Neural cell (in vitro differentiated cells): ENCODE data around the gene IFT43. TPM values are rescaled to one million over a fixed set of nuclear protein-coding genes. Genes with fewer than 3 reads are reported as not detected.

Source experiments
- H2AFZ ChIP-seq: fragments of 200-600, 300-800 bp; sonication (generic), shearing (Covaris generic); 2 replicates; pipeline ENCODE4 v1.6.0; 2014; ENCODE audit warnings: low read depth, mild to moderate bottlenecking, antibody characterized with exemption, low read length, moderate library complexity
- H3F3A ChIP-seq: fragments of 200-600 bp; shearing (Covaris generic); 2 replicates; pipeline ENCODE4 v1.6.1; 2016; ENCODE audit warnings: mild to moderate bottlenecking, moderate library complexity, mixed read lengths, antibody characterized with exemption, low read length; ENCODE audit not compliant: insufficient read depth, poor library complexity, severe bottlenecking
- H3K27ac ChIP-seq: fragments of 200-600, 300-800 bp; sonication (generic), shearing (Covaris generic); 2 replicates; pipeline ENCODE4 v1.5.1; 2014; ENCODE audit warnings: mild to moderate bottlenecking, low read length, moderate library complexity
- H3K27me3 ChIP-seq: fragments of 300-800, 200-600 bp; sonication (generic), shearing (Covaris generic); 2 replicates; pipeline ENCODE4 v1.6.0; 2014; ENCODE audit warnings: mild to moderate bottlenecking, low read depth, low read length, moderate library complexity; ENCODE audit not compliant: insufficient read depth
- H3K36me3 ChIP-seq: fragments of 300-800, 200-600 bp; sonication (generic), shearing (Covaris generic); 2 replicates; pipeline ENCODE4 v1.5.1; 2014; ENCODE audit warnings: mild to moderate bottlenecking, antibody characterized with exemption, low read length, moderate library complexity; ENCODE audit not compliant: insufficient read depth
- H3K4me2 ChIP-seq: fragments of 300-800, 200-600 bp; sonication (generic), shearing (Covaris generic); 2 replicates; pipeline ENCODE4 v1.6.0; 2014; ENCODE audit warnings: mild to moderate bottlenecking, low read length
- H3K4me3 ChIP-seq: fragments of 300-800, 200-600 bp; sonication (generic), shearing (Covaris generic); 2 replicates; pipeline ENCODE4 v1.5.1; 2014; ENCODE audit warnings: mild to moderate bottlenecking, low read length, moderate library complexity
- H3K79me2 ChIP-seq: fragments of 200-600 bp; shearing (Covaris generic); replicated peaks from 2 replicates; pipeline ENCODE4 v1.6.0; 2014; ENCODE audit warnings: mild to moderate bottlenecking, low read length, moderate library complexity; ENCODE audit not compliant: insufficient read depth
- H3K9ac ChIP-seq: fragments of 300-800, 200-600 bp; sonication (generic), shearing (Covaris generic); 2 replicates; pipeline ENCODE4 v1.6.1; 2016; ENCODE audit warnings: mild to moderate bottlenecking, low read length, mixed read lengths
- H3K9me2 ChIP-seq: fragments of 200-600 bp; shearing (Covaris generic); 2 replicates; pipeline ENCODE4 v1.6.1; 2016; ENCODE audit warnings: mild to moderate bottlenecking, low read length, mixed read lengths; ENCODE audit not compliant: insufficient read depth
- H3K9me3 ChIP-seq: fragments of 200-600, 300-800 bp; sonication (generic), shearing (Covaris generic); 2 replicates; pipeline ENCODE4 v1.6.1; 2016; ENCODE audit warnings: mild to moderate bottlenecking, mixed run types, low read length, moderate library complexity, mixed read lengths
- H4K20me1 ChIP-seq: fragments of 200-600 bp; shearing (Covaris generic); 2 replicates; pipeline ENCODE4 v1.6.1; 2016; ENCODE audit warnings: mild to moderate bottlenecking, mixed run types; ENCODE audit not compliant: insufficient read depth
- EP300 ChIP-seq: fragments of 450-650 bp; conservative IDR thresholded peaks from 2 replicates; pipeline ENCODE4 v1.6.1; 2014; ENCODE audit warnings: antibody characterized with exemption, mild to moderate bottlenecking, moderate library complexity; ENCODE audit not compliant: poor library complexity, severe bottlenecking
- EZH2 ChIP-seq: fragments of 200-600, 300-800 bp; shearing (Covaris generic), sonication (generic); IDR thresholded peaks from 2 replicates; pipeline ENCODE4 v1.6.1; 2014; ENCODE audit warnings: antibody characterized with exemption, low read length, borderline replicate concordance, mild to moderate bottlenecking; ENCODE audit not compliant: insufficient read depth, poor library complexity, severe bottlenecking
- MXI1 ChIP-seq: fragments of 450-650 bp; conservative IDR thresholded peaks from 2 replicates; pipeline ENCODE4 v1.6.1; 2014; ENCODE audit warnings: antibody characterized with exemption, mild to moderate bottlenecking; ENCODE audit not compliant: poor library complexity, severe bottlenecking
- POLR2AphosphoS5 ChIP-seq: IDR thresholded peaks from 2 replicates; pipeline ENCODE4 v1.6.1; 2012
- RAD21 ChIP-seq: fragments of 450-650 bp; conservative IDR thresholded peaks from 2 replicates; pipeline ENCODE4 v1.6.1; 2014; ENCODE audit warnings: antibody characterized with exemption, mild to moderate bottlenecking, moderate library complexity
- SMC3 ChIP-seq: fragments of 450-650 bp; conservative IDR thresholded peaks from 2 replicates; pipeline ENCODE4 v1.6.1; 2014; ENCODE audit warnings: antibody characterized with exemption, mild to moderate bottlenecking, moderate library complexity; ENCODE audit not compliant: poor library complexity
- TAF1 ChIP-seq: IDR thresholded peaks from 2 replicates; pipeline ENCODE4 v1.6.1; 2012; ENCODE audit warnings: low read depth
- polyA plus RNA-seq: library from polyadenylated mRNA; depleted of rRNA; stranded (reverse); fragments of >200 nt; gene quantifications from 2 replicates; pipeline ENCODE4 v1.2.3, GENCODE V29; 2014
- TF ChIP-seq, protein P1 (sequence below): IDR thresholded peaks from 2 replicates; pipeline ENCODE4 v1.6.1; 2012; ENCODE audit warnings: borderline replicate concordance
- TF ChIP-seq, protein P2 (sequence below): fragments of 450-650 bp; IDR thresholded peaks from 2 replicates; pipeline ENCODE4 v1.5.1; 2014; ENCODE audit warnings: antibody characterized with exemption, mild to moderate bottlenecking, moderate library complexity; ENCODE audit not compliant: poor library complexity, severe bottlenecking

IFT43 gene
- polyA plus RNA-seq, 1 donor from 2014 or later = 102 TPM

DNA sequence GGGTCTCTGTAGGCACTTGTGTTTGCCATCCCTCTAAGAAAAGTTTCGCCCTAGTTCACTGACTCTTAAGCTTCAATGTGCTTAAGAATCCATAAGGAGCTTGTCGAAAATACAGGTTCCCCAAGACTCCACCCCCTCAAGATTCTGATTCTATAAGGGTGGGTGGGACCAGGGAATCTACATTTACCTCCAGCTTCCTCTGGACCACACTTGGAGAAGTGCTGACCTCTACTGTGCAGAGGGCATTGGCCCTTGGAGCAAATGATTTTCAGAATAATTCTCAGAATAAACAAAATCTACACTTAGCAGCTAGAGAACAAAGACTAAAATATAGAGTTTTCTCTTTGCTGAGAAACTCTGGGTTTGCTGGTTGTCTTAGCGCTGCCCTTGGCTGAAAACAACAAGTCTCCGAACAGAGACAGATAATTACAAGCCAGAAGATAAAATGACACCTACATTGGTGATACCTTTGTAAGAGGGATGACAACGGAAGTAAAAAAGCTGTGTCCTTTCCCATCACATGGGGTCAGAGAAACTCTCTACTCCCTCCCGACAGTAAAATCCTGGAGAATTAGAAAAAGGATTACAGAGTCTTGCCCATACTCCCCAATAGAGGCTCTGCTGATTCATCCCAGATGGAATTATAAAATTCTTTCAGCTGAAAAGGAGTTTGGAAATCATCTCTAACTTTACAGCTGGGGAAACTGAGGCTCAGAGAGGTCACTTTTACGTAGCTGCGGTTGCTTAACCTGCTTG, 8.6 kb upstream of the IFT43 start:
- Histone ChIP-seq H4K20me1 (no peaks in the 10 kb centered on the region), H3K27me3 (no peaks in the 10 kb centered on the region), H3K79me2 (no peaks in the 10 kb centered on the region), H3K4me3 (no peak overlapping the region), H3K9ac (no peak overlapping the region), H3K36me3 (no peaks in the 10 kb centered on the region), H3K4me2 (no peak overlapping the region), H3K9me2 (no peaks in the 10 kb centered on the region), H3F3A (no peaks in the 10 kb centered on the region), H3K9me3 (no peaks in the 10 kb centered on the region), H3K27ac (no peak overlapping the region), H2AFZ (no peak overlapping the region)
- TF ChIP-seq RAD21 = no peak
- TF ChIP-seq, protein P1, sequence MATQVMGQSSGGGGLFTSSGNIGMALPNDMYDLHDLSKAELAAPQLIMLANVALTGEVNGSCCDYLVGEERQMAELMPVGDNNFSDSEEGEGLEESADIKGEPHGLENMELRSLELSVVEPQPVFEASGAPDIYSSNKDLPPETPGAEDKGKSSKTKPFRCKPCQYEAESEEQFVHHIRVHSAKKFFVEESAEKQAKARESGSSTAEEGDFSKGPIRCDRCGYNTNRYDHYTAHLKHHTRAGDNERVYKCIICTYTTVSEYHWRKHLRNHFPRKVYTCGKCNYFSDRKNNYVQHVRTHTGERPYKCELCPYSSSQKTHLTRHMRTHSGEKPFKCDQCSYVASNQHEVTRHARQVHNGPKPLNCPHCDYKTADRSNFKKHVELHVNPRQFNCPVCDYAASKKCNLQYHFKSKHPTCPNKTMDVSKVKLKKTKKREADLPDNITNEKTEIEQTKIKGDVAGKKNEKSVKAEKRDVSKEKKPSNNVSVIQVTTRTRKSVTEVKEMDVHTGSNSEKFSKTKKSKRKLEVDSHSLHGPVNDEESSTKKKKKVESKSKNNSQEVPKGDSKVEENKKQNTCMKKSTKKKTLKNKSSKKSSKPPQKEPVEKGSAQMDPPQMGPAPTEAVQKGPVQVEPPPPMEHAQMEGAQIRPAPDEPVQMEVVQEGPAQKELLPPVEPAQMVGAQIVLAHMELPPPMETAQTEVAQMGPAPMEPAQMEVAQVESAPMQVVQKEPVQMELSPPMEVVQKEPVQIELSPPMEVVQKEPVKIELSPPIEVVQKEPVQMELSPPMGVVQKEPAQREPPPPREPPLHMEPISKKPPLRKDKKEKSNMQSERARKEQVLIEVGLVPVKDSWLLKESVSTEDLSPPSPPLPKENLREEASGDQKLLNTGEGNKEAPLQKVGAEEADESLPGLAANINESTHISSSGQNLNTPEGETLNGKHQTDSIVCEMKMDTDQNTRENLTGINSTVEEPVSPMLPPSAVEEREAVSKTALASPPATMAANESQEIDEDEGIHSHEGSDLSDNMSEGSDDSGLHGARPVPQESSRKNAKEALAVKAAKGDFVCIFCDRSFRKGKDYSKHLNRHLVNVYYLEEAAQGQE = no peak

DNA sequence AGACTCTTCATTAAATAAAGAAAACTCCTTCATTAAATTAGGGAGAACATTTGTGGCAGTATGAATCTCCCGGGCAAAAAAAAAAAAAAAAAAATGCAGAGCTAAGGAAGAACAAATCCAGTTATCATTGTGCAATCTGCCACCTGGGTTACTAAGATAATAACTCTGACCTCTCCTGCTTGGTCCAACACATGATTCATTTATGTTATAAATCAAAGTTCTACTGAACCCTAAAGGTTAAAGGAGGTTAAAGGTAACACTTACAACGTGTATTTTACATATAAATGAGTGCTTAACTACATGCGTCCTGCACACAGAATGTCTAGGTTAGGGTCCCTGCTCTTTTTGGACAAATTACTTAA, 8.0 kb upstream of the IFT43 start:
- Histone ChIP-seq H4K20me1 (no peaks in the 10 kb centered on the region), H3F3A (no peaks in the 10 kb centered on the region), H3K9me2 (no peaks in the 10 kb centered on the region), H2AFZ (no peak overlapping the region), H3K9me3 (no peaks in the 10 kb centered on the region), H3K27ac (no peak overlapping the region), H3K9ac (no peak overlapping the region), H3K27me3 (no peaks in the 10 kb centered on the region), H3K36me3 (no peaks in the 10 kb centered on the region), H3K4me3 (no peak overlapping the region), H3K4me2 (no peak overlapping the region), H3K79me2 (no peaks in the 10 kb centered on the region)
- TF ChIP-seq, protein P2, sequence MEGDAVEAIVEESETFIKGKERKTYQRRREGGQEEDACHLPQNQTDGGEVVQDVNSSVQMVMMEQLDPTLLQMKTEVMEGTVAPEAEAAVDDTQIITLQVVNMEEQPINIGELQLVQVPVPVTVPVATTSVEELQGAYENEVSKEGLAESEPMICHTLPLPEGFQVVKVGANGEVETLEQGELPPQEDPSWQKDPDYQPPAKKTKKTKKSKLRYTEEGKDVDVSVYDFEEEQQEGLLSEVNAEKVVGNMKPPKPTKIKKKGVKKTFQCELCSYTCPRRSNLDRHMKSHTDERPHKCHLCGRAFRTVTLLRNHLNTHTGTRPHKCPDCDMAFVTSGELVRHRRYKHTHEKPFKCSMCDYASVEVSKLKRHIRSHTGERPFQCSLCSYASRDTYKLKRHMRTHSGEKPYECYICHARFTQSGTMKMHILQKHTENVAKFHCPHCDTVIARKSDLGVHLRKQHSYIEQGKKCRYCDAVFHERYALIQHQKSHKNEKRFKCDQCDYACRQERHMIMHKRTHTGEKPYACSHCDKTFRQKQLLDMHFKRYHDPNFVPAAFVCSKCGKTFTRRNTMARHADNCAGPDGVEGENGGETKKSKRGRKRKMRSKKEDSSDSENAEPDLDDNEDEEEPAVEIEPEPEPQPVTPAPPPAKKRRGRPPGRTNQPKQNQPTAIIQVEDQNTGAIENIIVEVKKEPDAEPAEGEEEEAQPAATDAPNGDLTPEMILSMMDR = no peak
- TF ChIP-seq EZH2 (no peak), TAF1 (no peak), EP300 (no peak), MXI1 (no peak), RAD21 (no peak), SMC3 (no peak), POLR2AphosphoS5 (no peak)
- TF ChIP-seq, protein P1 = no peak
